ENCODE data around the gene RICTOR. TPM values are rescaled to one million over a fixed set of nuclear protein-coding genes. Genes with fewer than 3 reads are reported as not detected.

Gene RICTOR
- polyA plus RNA-seq, 3 donors: 3.5 to 12.8 (median 7.0) TPM

GRCh38 chr5:39055768-39056398, 18.3 kb downstream of the RICTOR start:
- H3K27me3 Mint-ChIP-seq (ENCODE audit: low read depth in 3 of 3): no peaks in the 10 kb centered on the region
- Histone ChIP-seq H3K27me3 (ENCODE audit: control insufficient read depth in 2 of 2, insufficient read depth in 2 of 2, low read length in 2 of 2) (no peaks in the 10 kb centered on the region), H3K4me1 (ENCODE audit: control insufficient read depth in 1 of 2, insufficient read depth in 2 of 2, low read length in 2 of 2) (peaks cover 0 to 8% of the 10 kb centered on the region in 2 donors), H3K27ac (ENCODE audit: low read depth in 1 of 2, low read length in 2 of 2) (no peak overlapping the region), H3K4me2 (replicated peaks; ENCODE audit: extremely low read depth, low read length, poor library complexity, severe bottlenecking) (no peak overlapping the region), H3K79me2 (ENCODE audit: insufficient read depth, low read length) (peaks cover 90% of the 10 kb centered on the region), H2AFZ (ENCODE audit: insufficient read depth, low read depth, low read length, poor library complexity, severe bottlenecking) (no peak overlapping the region), H3K9me3 (replicated peaks in 1 of 2; ENCODE audit: control insufficient read depth in 1 of 2, insufficient read depth in 1 of 2, low read length in 2 of 2) (no peaks in the 10 kb centered on the region), H4K20me1 (ENCODE audit: insufficient read depth, low read length) (peaks cover 95% of the 10 kb centered on the region), H3K36me3 (replicated peaks in 1 of 2; ENCODE audit: control insufficient read depth in 1 of 2, insufficient read depth in 2 of 2, low read length in 2 of 2) (peaks cover 2 to 12% of the 10 kb centered on the region in 2 donors), H3K4me3 (replicated peaks in 1 of 3; ENCODE audit: low read depth in 2 of 3, low read length in 3 of 3) (no peak overlapping the region), H3K9ac (ENCODE audit: insufficient read depth, low read length, poor library complexity, severe bottlenecking) (no peak overlapping the region)
- peaks cover 13 to 17% of the 10 kb centered on the region in 2 donors for H3K36me3 Mint-ChIP-seq
- DNase-seq: no peak
- H3K4me3 Mint-ChIP-seq: no peak overlapping the region
- intact Hi-C loops (cut with micrococcal nuclease): no loop called here
- no peak for TF ChIP-seq CTCF (IDR thresholded peaks at IDR 0.05)
- no CpG with 5 or more reads among the region's 5 CpGs for WGBS (ENCODE audit: insufficient coverage)
- peaks cover 15% of the 10 kb centered on the region for H3K4me1 Mint-ChIP-seq
- no peak overlapping the region for H3K27ac Mint-ChIP-seq
- H3K9me3 Mint-ChIP-seq: no peaks in the 10 kb centered on the region

- no peaks in the 10 kb centered on the region for H3K9me3 Mint-ChIP-seq
- Histone ChIP-seq H2AFZ (ENCODE audit: insufficient read depth, low read depth, low read length, poor library complexity, severe bottlenecking) (no peak overlapping the region), H3K4me3 (replicated peaks in 1 of 3; ENCODE audit: low read depth in 2 of 3, low read length in 3 of 3) (no peak overlapping the region), H3K27ac (ENCODE audit: low read depth in 1 of 2, low read length in 2 of 2) (no peak overlapping the region), H3K4me2 (replicated peaks; ENCODE audit: extremely low read depth, low read length, poor library complexity, severe bottlenecking) (no peak overlapping the region), H3K4me1 (ENCODE audit: control insufficient read depth in 1 of 2, insufficient read depth in 2 of 2, low read length in 2 of 2) (peaks cover 0 to 8% of the 10 kb centered on the region in 2 donors), H3K9me3 (replicated peaks in 1 of 2; ENCODE audit: control insufficient read depth in 1 of 2, insufficient read depth in 1 of 2, low read length in 2 of 2) (no peaks in the 10 kb centered on the region), H3K79me2 (ENCODE audit: insufficient read depth, low read length) (peaks cover 90% of the 10 kb centered on the region), H3K36me3 (replicated peaks in 1 of 2; ENCODE audit: control insufficient read depth in 1 of 2, insufficient read depth in 2 of 2, low read length in 2 of 2) (peaks cover 2 to 10% of the 10 kb centered on the region in 2 donors), H4K20me1 (ENCODE audit: insufficient read depth, low read length) (peaks cover 95% of the 10 kb centered on the region), H3K9ac (ENCODE audit: insufficient read depth, low read length, poor library complexity, severe bottlenecking) (no peak overlapping the region), H3K27me3 (ENCODE audit: control insufficient read depth in 2 of 2, insufficient read depth in 2 of 2, low read length in 2 of 2) (no peaks in the 10 kb centered on the region)
- DNase-seq: no peak
- no peak for TF ChIP-seq CTCF (IDR thresholded peaks at IDR 0.05)
- H3K27ac Mint-ChIP-seq: peak overlapping the region in 1 of 7 donors; percentile 51
- intact Hi-C loops (cut with micrococcal nuclease): no loop called here
- H3K4me3 Mint-ChIP-seq: no peak overlapping the region
- WGBS (ENCODE audit: insufficient coverage): 47% methylated on average over 2 of the region's 3 CpGs
- H3K27me3 Mint-ChIP-seq (ENCODE audit: low read depth in 3 of 3): no peaks in the 10 kb centered on the region
- H3K36me3 Mint-ChIP-seq: peaks cover 13 to 20% of the 10 kb centered on the region in 2 donors
- H3K4me1 Mint-ChIP-seq: peaks cover 15% of the 10 kb centered on the region
These were observed 19.0 kb downstream of the RICTOR start for GRCh38 chr5:39055027-39055767.

Measured in CD14-positive monocyte (primary cell).